SH-SY5Y (cell line): Measurements from ENCODE around the gene RIN3.

Experiments
- GATA2 ChIP-seq: IDR thresholded peaks from 2 replicates; pipeline ENCODE4 v1.6.1; 2011; ENCODE audit warnings: mild to moderate bottlenecking, low read depth, low read length
- GATA3 ChIP-seq: IDR thresholded peaks from 2 replicates; pipeline ENCODE4 v1.6.1; 2011; ENCODE audit warnings: low read depth, mild to moderate bottlenecking, low read length, moderate library complexity

- TF ChIP-seq GATA3 (no peak), GATA2 (no peak)
Observed at GRCh38 chr14:92678766-92679165, 165.2 kb downstream of the RIN3 start.
